OCI-LY1 (cell line): ENCODE results near the gene DNAJC24.

Experiments used
- H2AFZ ChIP-seq: fragments of 200-600 bp; sonication (generic), shearing (Covaris generic); 2 replicates; pipeline ENCODE4 v1.6.0; 2014; ENCODE audit warnings: antibody characterized with exemption, mild to moderate bottlenecking, low read length
- H3F3A ChIP-seq: fragments of 200-600 bp; sonication (generic), shearing (Covaris generic); 2 replicates; pipeline ENCODE4 v1.6.0; 2014; ENCODE audit warnings: mild to moderate bottlenecking, antibody characterized with exemption, low read length, moderate library complexity; ENCODE audit not compliant: insufficient read depth
- H3K27ac ChIP-seq: fragments of 200-600 bp; sonication (generic); 2 replicates; pipeline ENCODE4 v1.5.1; 2014; ENCODE audit warnings: low read length, mixed run types, mild to moderate bottlenecking, low read depth; ENCODE audit not compliant: poor library complexity, severe bottlenecking
- H3K27me3 ChIP-seq: fragments of 200-600 bp; sonication (generic); 2 replicates; pipeline ENCODE4 v1.6.0; 2014; ENCODE audit warnings: antibody characterized with exemption, mild to moderate bottlenecking, low read length, moderate library complexity; ENCODE audit not compliant: insufficient read depth
- H3K36me3 ChIP-seq: fragments of 200-600 bp; sonication (generic); 2 replicates; pipeline ENCODE4 v1.6.1; 2014; ENCODE audit warnings: mild to moderate bottlenecking, antibody characterized with exemption, low read length, moderate library complexity, mixed read lengths; ENCODE audit not compliant: insufficient read depth
- H3K4me1 ChIP-seq: fragments of 200-600 bp; sonication (generic); 2 replicates; pipeline ENCODE4 v1.5.1; 2014; ENCODE audit warnings: mild to moderate bottlenecking, low read length, moderate library complexity; ENCODE audit not compliant: insufficient read depth, severe bottlenecking
- H3K4me2 ChIP-seq: fragments of 200-600 bp; sonication (generic), shearing (Covaris generic); 2 replicates; pipeline ENCODE4 v1.6.1; 2014; ENCODE audit warnings: low read length
- H3K4me3 ChIP-seq: fragments of 200-600 bp; sonication (generic); 2 replicates; pipeline ENCODE4 v1.5.1; 2014; ENCODE audit warnings: low read length, low read depth, mild to moderate bottlenecking, mixed read lengths; ENCODE audit not compliant: poor library complexity, severe bottlenecking
- H3K79me2 ChIP-seq: fragments of 200-600 bp; shearing (Covaris generic); 2 replicates; pipeline ENCODE4 v1.6.1; 2016; ENCODE audit warnings: mixed run types, low read length, mixed read lengths; ENCODE audit not compliant: insufficient read depth
- H3K9ac ChIP-seq: fragments of 200-600 bp; sonication (generic), shearing (Covaris generic); 2 replicates; pipeline ENCODE4 v1.6.1; 2014; ENCODE audit warnings: mild to moderate bottlenecking, low read length, mixed read lengths
- H3K9me2 ChIP-seq: fragments of 200-600 bp; sonication (generic), shearing (Covaris generic); 2 replicates; pipeline ENCODE4 v1.6.1; 2014; ENCODE audit warnings: low read depth, mild to moderate bottlenecking, low read length, mixed read lengths
- H3K9me3 ChIP-seq: fragments of 200-600 bp; shearing (Covaris generic); 2 replicates; pipeline ENCODE4 v1.6.1; 2014; ENCODE audit warnings: low read length, mixed read lengths
- H4K20me1 ChIP-seq: fragments of 200-600 bp; sonication (generic), shearing (Covaris generic); 2 replicates; pipeline ENCODE4 v1.6.0; 2016; ENCODE audit warnings: mild to moderate bottlenecking, low read length; ENCODE audit not compliant: insufficient read depth
- EZH2 ChIP-seq: fragments of 200-600 bp; sonication (generic), shearing (Covaris generic); IDR thresholded peaks from 2 replicates; pipeline ENCODE4 v1.8.0; 2017; ENCODE audit warnings: borderline replicate concordance, mixed run types, mild to moderate bottlenecking, antibody characterized with exemption, low read length, moderate library complexity, mixed read lengths
- TF ChIP-seq, protein P1 (sequence below): fragments of 200-600 bp; sonication (generic), shearing (Covaris generic); IDR thresholded peaks from 2 replicates; pipeline ENCODE4 v1.5.1; 2017; ENCODE audit warnings: mild to moderate bottlenecking, antibody characterized with exemption, low read length, moderate library complexity, mixed read lengths

The DNAJC24 gene

DNA sequence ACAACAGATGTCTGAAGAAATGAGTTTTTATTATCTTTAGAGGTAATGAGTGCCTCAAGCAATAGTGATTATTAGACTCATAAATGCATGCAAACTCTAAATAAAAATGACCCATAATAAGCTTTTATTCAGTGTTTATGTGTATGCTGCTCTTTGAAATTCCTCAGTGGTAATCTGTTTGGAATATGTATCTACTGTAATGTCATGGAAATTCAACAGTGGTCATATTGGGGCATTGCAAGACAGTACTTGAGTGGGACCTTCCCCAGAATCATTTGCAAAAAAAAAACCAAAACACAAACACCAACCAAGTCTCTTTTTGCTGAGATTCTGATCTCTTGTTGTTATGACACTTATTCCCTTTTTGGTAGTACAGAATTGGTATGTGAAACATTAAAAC is 35.0 kb downstream of the DNAJC24 start:
- Histone ChIP-seq H3K4me3 (no peak overlapping the region), H3K4me2 (no peak overlapping the region), H3K27ac (no peak overlapping the region), H3K27me3 (no peaks in the 10 kb centered on the region), H3K9ac (no peak overlapping the region), H3F3A (no peaks in the 10 kb centered on the region), H3K9me2 (no peaks in the 10 kb centered on the region), H3K9me3 (no peaks in the 10 kb centered on the region), H3K36me3 (no peaks in the 10 kb centered on the region), H3K79me2 (no peaks in the 10 kb centered on the region), H3K4me1 (no peaks in the 10 kb centered on the region), H2AFZ (no peak overlapping the region), H4K20me1 (no peaks in the 10 kb centered on the region)
- no peak for TF ChIP-seq EZH2
- TF ChIP-seq, protein P1, sequence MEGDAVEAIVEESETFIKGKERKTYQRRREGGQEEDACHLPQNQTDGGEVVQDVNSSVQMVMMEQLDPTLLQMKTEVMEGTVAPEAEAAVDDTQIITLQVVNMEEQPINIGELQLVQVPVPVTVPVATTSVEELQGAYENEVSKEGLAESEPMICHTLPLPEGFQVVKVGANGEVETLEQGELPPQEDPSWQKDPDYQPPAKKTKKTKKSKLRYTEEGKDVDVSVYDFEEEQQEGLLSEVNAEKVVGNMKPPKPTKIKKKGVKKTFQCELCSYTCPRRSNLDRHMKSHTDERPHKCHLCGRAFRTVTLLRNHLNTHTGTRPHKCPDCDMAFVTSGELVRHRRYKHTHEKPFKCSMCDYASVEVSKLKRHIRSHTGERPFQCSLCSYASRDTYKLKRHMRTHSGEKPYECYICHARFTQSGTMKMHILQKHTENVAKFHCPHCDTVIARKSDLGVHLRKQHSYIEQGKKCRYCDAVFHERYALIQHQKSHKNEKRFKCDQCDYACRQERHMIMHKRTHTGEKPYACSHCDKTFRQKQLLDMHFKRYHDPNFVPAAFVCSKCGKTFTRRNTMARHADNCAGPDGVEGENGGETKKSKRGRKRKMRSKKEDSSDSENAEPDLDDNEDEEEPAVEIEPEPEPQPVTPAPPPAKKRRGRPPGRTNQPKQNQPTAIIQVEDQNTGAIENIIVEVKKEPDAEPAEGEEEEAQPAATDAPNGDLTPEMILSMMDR = no peak

DNA sequence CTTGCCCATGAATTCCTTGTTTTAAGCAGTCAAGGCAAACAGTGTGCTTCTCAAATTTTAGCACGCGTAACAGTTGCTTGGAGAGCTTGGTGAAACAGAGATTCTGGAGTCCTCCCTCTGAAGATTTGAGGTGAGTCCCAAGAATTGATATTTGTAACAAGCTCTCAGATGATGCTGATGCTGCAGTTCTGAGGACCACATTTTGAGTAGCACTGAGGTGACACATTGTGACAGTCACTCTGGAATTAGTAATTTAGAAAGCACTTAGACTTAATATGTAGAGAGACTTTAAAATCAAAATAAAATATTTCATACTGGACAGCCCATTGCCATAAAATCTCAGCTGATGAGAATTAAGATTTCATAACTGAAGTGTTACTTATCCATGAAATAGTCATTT is 38.5 kb downstream of the DNAJC24 start:
- Histone ChIP-seq H3K4me3 (no peak overlapping the region), H3K4me2 (no peak overlapping the region), H3F3A (no peaks in the 10 kb centered on the region), H4K20me1 (no peaks in the 10 kb centered on the region), H3K9me2 (no peaks in the 10 kb centered on the region), H3K9ac (no peak overlapping the region), H3K79me2 (no peaks in the 10 kb centered on the region), H3K36me3 (no peaks in the 10 kb centered on the region), H3K4me1 (no peaks in the 10 kb centered on the region), H2AFZ (no peak overlapping the region), H3K27me3 (no peaks in the 10 kb centered on the region), H3K9me3 (no peaks in the 10 kb centered on the region), H3K27ac (no peak overlapping the region)
- no peak for TF ChIP-seq EZH2
- TF ChIP-seq, protein P1 = no peak

DNA sequence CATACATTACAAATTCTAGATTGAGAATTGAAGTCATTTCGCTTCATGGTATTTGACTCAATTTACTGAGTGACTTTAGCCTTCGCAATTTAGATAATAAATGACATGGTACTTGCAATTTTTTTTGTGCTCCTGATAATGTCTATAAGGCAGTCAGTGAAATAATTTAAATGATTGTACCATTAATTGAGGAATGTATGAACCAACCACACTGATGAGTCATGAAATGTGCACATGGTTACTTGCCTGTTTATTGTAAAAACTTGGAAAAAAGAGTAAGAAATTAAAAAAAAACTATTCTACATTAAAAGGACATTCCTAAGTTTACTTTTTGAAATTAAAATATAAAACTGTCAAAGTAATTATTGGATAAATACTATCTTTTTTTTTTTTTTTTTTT is 43.3 kb downstream of the DNAJC24 start:
- no peak for TF ChIP-seq EZH2
- TF ChIP-seq, protein P1 = no peak
- Histone ChIP-seq H3K36me3 (no peaks in the 10 kb centered on the region), H3K9me2 (no peaks in the 10 kb centered on the region), H3F3A (no peaks in the 10 kb centered on the region), H3K4me3 (no peak overlapping the region), H3K9me3 (no peaks in the 10 kb centered on the region), H3K4me1 (no peaks in the 10 kb centered on the region), H3K27ac (no peak overlapping the region), H2AFZ (no peak overlapping the region), H3K4me2 (no peak overlapping the region), H3K79me2 (no peaks in the 10 kb centered on the region), H3K9ac (no peak overlapping the region), H4K20me1 (no peaks in the 10 kb centered on the region), H3K27me3 (no peaks in the 10 kb centered on the region)
